ENCODE results near the gene FAM170B. TPM values are rescaled to one million over a fixed set of nuclear protein-coding genes. Genes with fewer than 3 reads are reported as not detected.

The FAM170B gene
- total RNA-seq, 1 donor = not detected

DNA sequence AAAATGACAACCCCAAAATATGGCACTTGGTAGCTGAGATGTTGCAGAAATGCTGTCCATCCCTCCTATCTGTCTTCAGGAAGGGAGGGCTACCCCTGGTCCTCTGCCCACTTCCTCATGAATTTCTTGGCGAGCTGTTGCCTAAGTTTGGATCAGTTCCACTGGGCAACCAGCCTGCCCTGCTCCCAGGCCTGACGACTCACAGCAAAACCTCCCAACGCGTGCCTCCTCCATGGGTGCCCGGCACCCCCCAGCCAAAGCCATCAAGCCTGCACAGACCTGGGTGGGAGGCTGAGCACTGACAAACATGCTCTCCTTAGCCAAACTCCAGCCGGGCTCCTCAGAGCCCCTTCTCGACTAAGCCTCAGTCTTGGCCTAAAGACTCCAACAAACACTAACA, 27.4 kb downstream of the FAM170B start:
- H3K4me2 ChIP-seq (ENCODE audit: insufficient read depth, low read length) = no peak overlapping the region
- no peaks in the 10 kb centered on the region for H3K9me3 ChIP-seq (ENCODE audit: low read depth, low read length)
- peak; percentile 92 for DNase-seq (ENCODE audit: insufficient read length, low spot score, missing footprints)

DNA sequence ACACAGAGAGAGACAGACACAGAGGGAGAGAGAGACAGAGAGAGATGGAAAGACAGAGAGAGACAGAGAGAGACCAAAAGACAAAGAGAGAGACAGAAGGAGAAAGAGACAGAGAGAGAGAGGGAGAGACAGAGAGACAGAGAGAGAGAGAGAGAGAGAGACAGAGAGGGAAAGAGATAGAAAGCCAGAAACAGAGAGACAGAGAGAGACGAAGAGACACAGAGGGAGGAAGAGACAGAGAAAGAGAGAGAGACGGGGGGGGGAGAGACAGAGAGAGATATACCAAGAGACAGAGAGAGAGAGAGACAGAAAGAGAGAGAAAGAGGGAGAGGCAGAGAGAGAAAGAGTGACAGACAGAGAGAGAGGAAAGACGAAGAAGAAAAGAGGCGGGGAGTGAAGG, 28.7 kb downstream of the FAM170B start:
- H3K79me2 ChIP-seq (ENCODE audit: insufficient read depth, low read length) = peaks cover 8% of the 10 kb centered on the region
- H3K4me3 ChIP-seq (ENCODE audit: insufficient read depth, low read length) = no peak overlapping the region
- H3K9me3 ChIP-seq (ENCODE audit: low read depth, low read length) = no peaks in the 10 kb centered on the region
- H3K4me2 ChIP-seq (ENCODE audit: insufficient read depth, low read length) = no peak overlapping the region
- peaks cover 3% of the 10 kb centered on the region for H3K4me1 ChIP-seq (ENCODE audit: insufficient read depth, low read length)
- no peaks in the 10 kb centered on the region for H3K27me3 ChIP-seq (ENCODE audit: insufficient read depth, low read length)
- DNase-seq (ENCODE audit: insufficient read length, low spot score, missing footprints) = no peak
- no peak overlapping the region for H2AFZ ChIP-seq (ENCODE audit: low read length)
- H3K27ac ChIP-seq (ENCODE audit: low read depth, low read length) = no peak overlapping the region
- H4K20me1 ChIP-seq (ENCODE audit: insufficient read depth, low read length) = peaks cover 5% of the 10 kb centered on the region
- no peaks in the 10 kb centered on the region for H3K36me3 ChIP-seq (ENCODE audit: insufficient read depth, low read length)
- TF ChIP-seq, protein P1, sequence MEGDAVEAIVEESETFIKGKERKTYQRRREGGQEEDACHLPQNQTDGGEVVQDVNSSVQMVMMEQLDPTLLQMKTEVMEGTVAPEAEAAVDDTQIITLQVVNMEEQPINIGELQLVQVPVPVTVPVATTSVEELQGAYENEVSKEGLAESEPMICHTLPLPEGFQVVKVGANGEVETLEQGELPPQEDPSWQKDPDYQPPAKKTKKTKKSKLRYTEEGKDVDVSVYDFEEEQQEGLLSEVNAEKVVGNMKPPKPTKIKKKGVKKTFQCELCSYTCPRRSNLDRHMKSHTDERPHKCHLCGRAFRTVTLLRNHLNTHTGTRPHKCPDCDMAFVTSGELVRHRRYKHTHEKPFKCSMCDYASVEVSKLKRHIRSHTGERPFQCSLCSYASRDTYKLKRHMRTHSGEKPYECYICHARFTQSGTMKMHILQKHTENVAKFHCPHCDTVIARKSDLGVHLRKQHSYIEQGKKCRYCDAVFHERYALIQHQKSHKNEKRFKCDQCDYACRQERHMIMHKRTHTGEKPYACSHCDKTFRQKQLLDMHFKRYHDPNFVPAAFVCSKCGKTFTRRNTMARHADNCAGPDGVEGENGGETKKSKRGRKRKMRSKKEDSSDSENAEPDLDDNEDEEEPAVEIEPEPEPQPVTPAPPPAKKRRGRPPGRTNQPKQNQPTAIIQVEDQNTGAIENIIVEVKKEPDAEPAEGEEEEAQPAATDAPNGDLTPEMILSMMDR (IDR thresholded peaks at IDR 0.05; ENCODE audit: extremely low read depth, low read depth, low read length) = no peak

More for the DNA sequence above, 27.4 kb downstream of the FAM170B start:
- Histone ChIP-seq H3K27ac (ENCODE audit: low read depth, low read length) (no peak overlapping the region), H2AFZ (ENCODE audit: low read length) (no peak overlapping the region), H3K27me3 (ENCODE audit: insufficient read depth, low read length) (no peaks in the 10 kb centered on the region), H3K36me3 (ENCODE audit: insufficient read depth, low read length) (no peaks in the 10 kb centered on the region), H3K79me2 (ENCODE audit: insufficient read depth, low read length) (peaks cover 10% of the 10 kb centered on the region), H3K4me1 (ENCODE audit: insufficient read depth, low read length) (peaks cover 3% of the 10 kb centered on the region), H3K4me3 (ENCODE audit: insufficient read depth, low read length) (no peak overlapping the region), H4K20me1 (ENCODE audit: insufficient read depth, low read length) (peaks cover 12% of the 10 kb centered on the region)
- TF ChIP-seq, protein P1 (IDR thresholded peaks at IDR 0.05; ENCODE audit: extremely low read depth, low read depth, low read length) = no peak

DNA sequence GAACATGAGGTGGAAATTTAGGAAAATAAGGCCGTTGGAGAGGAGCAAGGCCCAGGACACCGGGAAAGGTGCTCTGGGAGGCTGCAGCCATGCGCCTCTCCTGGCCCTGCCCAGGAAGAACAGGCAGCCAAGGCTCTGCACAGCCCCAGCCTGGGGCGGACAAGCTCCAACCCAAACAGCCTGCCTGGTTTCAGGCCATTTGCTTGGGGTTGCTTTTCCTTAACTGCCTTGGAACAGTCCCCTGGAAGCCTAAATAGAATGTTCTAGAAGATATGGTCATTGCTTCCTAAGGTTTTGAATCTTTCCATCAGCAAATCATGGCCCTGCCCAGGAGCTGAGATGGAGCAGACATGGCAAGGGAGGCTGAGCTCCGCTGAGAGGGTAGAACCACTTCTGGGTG, 29.5 kb downstream of the FAM170B start:
- no peak overlapping the region for H3K4me3 ChIP-seq (ENCODE audit: insufficient read depth, low read length)
- peaks cover 5% of the 10 kb centered on the region for H4K20me1 ChIP-seq (ENCODE audit: insufficient read depth, low read length)
- no peak overlapping the region for H3K27ac ChIP-seq (ENCODE audit: low read depth, low read length)
- peak; percentile 15 for DNase-seq (ENCODE audit: insufficient read length, low spot score, missing footprints)
- H3K4me2 ChIP-seq (ENCODE audit: insufficient read depth, low read length) = no peak overlapping the region
- no peaks in the 10 kb centered on the region for H3K27me3 ChIP-seq (ENCODE audit: insufficient read depth, low read length)
- TF ChIP-seq, protein P1 (IDR thresholded peaks at IDR 0.05; ENCODE audit: extremely low read depth, low read depth, low read length) = no peak
- H3K79me2 ChIP-seq (ENCODE audit: insufficient read depth, low read length) = peaks cover 8% of the 10 kb centered on the region
- H3K4me1 ChIP-seq (ENCODE audit: insufficient read depth, low read length) = peaks cover 3% of the 10 kb centered on the region
- H3K36me3 ChIP-seq (ENCODE audit: insufficient read depth, low read length) = no peaks in the 10 kb centered on the region
- H3K9me3 ChIP-seq (ENCODE audit: low read depth, low read length) = no peaks in the 10 kb centered on the region
- H2AFZ ChIP-seq (ENCODE audit: low read length) = no peak overlapping the region

DNA sequence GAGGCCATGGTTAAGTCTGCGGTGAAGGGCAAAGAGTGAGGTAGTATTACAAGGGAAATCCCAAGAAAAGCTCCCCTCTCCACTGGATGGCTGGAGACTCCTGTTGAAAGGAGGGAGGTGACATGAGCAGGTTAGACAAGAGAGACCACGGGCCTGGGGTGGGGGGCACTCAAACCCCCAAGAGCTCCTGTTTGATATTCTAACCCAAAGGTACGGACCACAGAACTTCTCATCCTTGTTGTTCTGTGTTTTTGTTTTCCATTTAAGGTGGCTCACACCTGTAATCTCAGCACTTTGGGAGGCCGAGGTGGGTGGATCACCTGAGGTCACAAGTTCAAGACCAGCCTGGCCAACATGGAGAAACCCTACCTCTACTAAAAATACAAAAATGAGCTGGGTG, 30.1 kb downstream of the FAM170B start:
- Histone ChIP-seq H2AFZ (ENCODE audit: low read length) (no peak overlapping the region), H3K4me2 (ENCODE audit: insufficient read depth, low read length) (no peak overlapping the region), H3K4me1 (ENCODE audit: insufficient read depth, low read length) (peaks cover 3% of the 10 kb centered on the region), H4K20me1 (ENCODE audit: insufficient read depth, low read length) (peaks cover 5% of the 10 kb centered on the region), H3K27me3 (ENCODE audit: insufficient read depth, low read length) (no peaks in the 10 kb centered on the region), H3K36me3 (ENCODE audit: insufficient read depth, low read length) (no peaks in the 10 kb centered on the region), H3K4me3 (ENCODE audit: insufficient read depth, low read length) (no peak overlapping the region), H3K79me2 (ENCODE audit: insufficient read depth, low read length) (peaks cover 8% of the 10 kb centered on the region), H3K27ac (ENCODE audit: low read depth, low read length) (no peak overlapping the region), H3K9me3 (ENCODE audit: low read depth, low read length) (no peaks in the 10 kb centered on the region)
- DNase-seq (ENCODE audit: insufficient read length, low spot score, missing footprints) = peak; percentile 9
- TF ChIP-seq, protein P1 (IDR thresholded peaks at IDR 0.05; ENCODE audit: extremely low read depth, low read depth, low read length) = no peak
